Measurements from ENCODE around the gene POFUT1. TPM values are rescaled to one million over a fixed set of nuclear protein-coding genes. Genes with fewer than 3 reads are reported as not detected.

POFUT1 gene
- total RNA-seq, 3 donors from 2014 or later (not counting 1 experiment from before 2014, with no cell fraction given): 9.7 to 14.5 (median 13.2) TPM

GRCh38 chr20:32287231-32287638 is 79.6 kb downstream of the POFUT1 start:
- Histone ChIP-seq H3K27me3 (ENCODE audit: control insufficient read depth, insufficient read depth, low read length) (no peaks in the 10 kb centered on the region), H3K36me3 (ENCODE audit: control insufficient read depth, insufficient read depth, low read length) (no peaks in the 10 kb centered on the region), H3K4me3 (ENCODE audit: low read length) (no peak overlapping the region), H3K9me3 (ENCODE audit: control insufficient read depth, insufficient read depth, low read length) (no peaks in the 10 kb centered on the region), H3K27ac (ENCODE audit: low read length) (peak overlapping the region; percentile 66), H3K4me1 (ENCODE audit: control insufficient read depth, insufficient read depth, low read length) (peaks cover 17% of the 10 kb centered on the region)
- DNase-seq: no peak
- Mint-ChIP-seq H3K4me1 (peaks cover 29 to 30% of the 10 kb centered on the region in 2 donors), H3K4me3 (no peak overlapping the region), H3K9me3 (no peaks in the 10 kb centered on the region), H3K36me3 (no peaks in the 10 kb centered on the region), H3K27ac (peak overlapping the region; percentile 77 to 89), H3K27me3 (ENCODE audit: low read depth in 2 of 2) (no peaks in the 10 kb centered on the region)
- ATAC-seq: no peak
- TF ChIP-seq CTCF (IDR thresholded peaks at IDR 0.05): no peak
- 98% methylated on average over 5 of the region's 6 CpGs for WGBS (ENCODE audit: insufficient coverage)
- intact Hi-C loops (cut with micrococcal nuclease): no loop called here

Other genes with a start within 250 kb of the POFUT1 start
- gene XKR7, start 239.7 kb upstream of the POFUT1 start, total RNA-seq: not detected
- gene CCM2L, start 197.4 kb upstream of the POFUT1 start, total RNA-seq: not detected
- 10 to 100 TPM in 2 of 3 donors, 1 to 10 TPM in 1; 6.3 to 31.6 (median 12.4) TPM for gene HCK, start 155.6 kb upstream of the POFUT1 start, total RNA-seq
- gene TM9SF4, start 98.2 kb upstream of the POFUT1 start, total RNA-seq: 10 to 100 TPM; 35.8 to 42.8 (median 41.2) TPM
- gene PLAGL2, start 137 bp upstream of the POFUT1 start, total RNA-seq: 10 to 100 TPM; 13.5 to 16.6 (median 15.1) TPM
- gene KIF3B, start 69.8 kb downstream of the POFUT1 start, total RNA-seq: 10 to 100 TPM; 10.2 to 14.3 (median 13.2) TPM
- 100 to 1,000 TPM; 106 to 125 (median 108) TPM for gene ASXL1, start 150.5 kb downstream of the POFUT1 start, total RNA-seq